HepG2 (cell line): ENCODE measurements around the gene NDRG3. TPM values are rescaled to one million over a fixed set of nuclear protein-coding genes. Genes with fewer than 3 reads are reported as not detected.

ENCODE experiments used
- FOXK2 ChIP-seq: fragments of 450-650 bp; IDR thresholded peaks from 2 replicates; pipeline ENCODE4 v1.6.1; 2016
- GFI1 ChIP-seq: sonication (generic); formaldehyde crosslinking; IDR thresholded peaks from 2 replicates; pipeline ENCODE4 v1.5.0; 2020; ENCODE audit warnings: missing genetic modification reagents, mild to moderate bottlenecking, borderline replicate concordance
- GLI4 ChIP-seq: sonication (generic); formaldehyde crosslinking; IDR thresholded peaks from 2 replicates; pipeline ENCODE4 v1.5.1; 2020; ENCODE audit warnings: missing genetic modification reagents, mild to moderate bottlenecking, moderate library complexity, borderline replicate concordance
- HDAC1 ChIP-seq: sonication (generic); formaldehyde crosslinking; IDR thresholded peaks from 2 replicates; pipeline ENCODE4 v1.5.1; 2020; ENCODE audit warnings: mild to moderate bottlenecking, missing genetic modification reagents
- HMGA1 ChIP-seq: sonication (generic); formaldehyde crosslinking; conservative IDR thresholded peaks from 2 replicates; pipeline ENCODE4 v1.4.0; 2020; ENCODE audit warnings: missing genetic modification reagents
- ZBTB42 ChIP-seq: sonication (generic); formaldehyde crosslinking; IDR thresholded peaks from 2 replicates; pipeline ENCODE4 v1.5.0; 2020; ENCODE audit warnings: mild to moderate bottlenecking, missing genetic modification reagents
- ZKSCAN5 ChIP-seq: sonication (generic); formaldehyde crosslinking; IDR thresholded peaks from 2 replicates; pipeline ENCODE4 v1.5.1; 2020; ENCODE audit warnings: mild to moderate bottlenecking, missing genetic modification reagents
- ZNF264 ChIP-seq: sonication (generic); formaldehyde crosslinking; IDR thresholded peaks from 2 replicates; pipeline ENCODE4 v1.4.0; 2020; ENCODE audit warnings: missing genetic modification reagents
- polyA plus RNA-seq, 8 experiments: library from polyadenylated mRNA; depleted of rRNA in 3 of 8; stranded (reverse) in 7 of 8; unstranded in 1 of 8; fragments of >200 nt; fragmentation: Illumina TruSeq in 4 of 8; extraction: Trizol in 4 of 8; gene quantifications; 2 replicates each; pipeline versions ENCODE4 v1.2.1 to v1.2.3, GENCODE V29; 2011 to 2016; ENCODE audit warnings: low read depth in 4 of 8, missing spikeins in 1 of 8, mixed read lengths in 1 of 8; ENCODE audit not compliant: insufficient read depth in 1 of 8
- total RNA-seq, 5 experiments: library from RNA; depleted of rRNA; stranded (reverse); fragments of >200 nt; fragmentation: Illumina TruSeq; extraction: Trizol; gene quantifications; 2 replicates each; pipeline ENCODE4 v1.2.3, GENCODE V29; 2016; ENCODE audit warnings: low read depth in 1 of 5
- TF ChIP-seq, protein P1 (sequence below): sonication (generic); formaldehyde crosslinking; IDR thresholded peaks from 2 replicates; pipeline ENCODE4 v1.5.1; 2020; ENCODE audit warnings: missing genetic modification reagents, mild to moderate bottlenecking, borderline replicate concordance
- TF ChIP-seq, protein P2 (sequence below): sonication (generic); formaldehyde crosslinking; IDR thresholded peaks from 2 replicates; pipeline ENCODE4 v1.8.1; 2022; ENCODE audit warnings: mild to moderate bottlenecking, missing genetic modification reagents
- TF ChIP-seq, protein P3 (sequence below): sonication (generic); formaldehyde crosslinking; IDR thresholded peaks from 2 replicates; pipeline ENCODE4 v1.4.0; 2020; ENCODE audit warnings: missing genetic modification reagents
- TF ChIP-seq, protein P4 (sequence below): sonication (generic); formaldehyde crosslinking; IDR thresholded peaks from 2 replicates; pipeline ENCODE4 v1.4.0; 2020; ENCODE audit warnings: missing genetic modification reagents
- TF ChIP-seq, protein P5 (sequence below): conservative IDR thresholded peaks from 2 replicates; pipeline ENCODE4 v1.6.1; 2018; ENCODE audit warnings: missing genetic modification reagents
- TF ChIP-seq, protein P6 (sequence below): sonication (generic); formaldehyde crosslinking; IDR thresholded peaks from 2 replicates; pipeline ENCODE4 v1.4.0; 2020; ENCODE audit warnings: mild to moderate bottlenecking, missing genetic modification reagents

Gene NDRG3
- total and polyA plus RNA-seq, 2 of the 13 experiments (the other 11 are each of a cell fraction or from before 2014, with no cell fraction given), result 36.0 to 40.5 TPM

DNA sequence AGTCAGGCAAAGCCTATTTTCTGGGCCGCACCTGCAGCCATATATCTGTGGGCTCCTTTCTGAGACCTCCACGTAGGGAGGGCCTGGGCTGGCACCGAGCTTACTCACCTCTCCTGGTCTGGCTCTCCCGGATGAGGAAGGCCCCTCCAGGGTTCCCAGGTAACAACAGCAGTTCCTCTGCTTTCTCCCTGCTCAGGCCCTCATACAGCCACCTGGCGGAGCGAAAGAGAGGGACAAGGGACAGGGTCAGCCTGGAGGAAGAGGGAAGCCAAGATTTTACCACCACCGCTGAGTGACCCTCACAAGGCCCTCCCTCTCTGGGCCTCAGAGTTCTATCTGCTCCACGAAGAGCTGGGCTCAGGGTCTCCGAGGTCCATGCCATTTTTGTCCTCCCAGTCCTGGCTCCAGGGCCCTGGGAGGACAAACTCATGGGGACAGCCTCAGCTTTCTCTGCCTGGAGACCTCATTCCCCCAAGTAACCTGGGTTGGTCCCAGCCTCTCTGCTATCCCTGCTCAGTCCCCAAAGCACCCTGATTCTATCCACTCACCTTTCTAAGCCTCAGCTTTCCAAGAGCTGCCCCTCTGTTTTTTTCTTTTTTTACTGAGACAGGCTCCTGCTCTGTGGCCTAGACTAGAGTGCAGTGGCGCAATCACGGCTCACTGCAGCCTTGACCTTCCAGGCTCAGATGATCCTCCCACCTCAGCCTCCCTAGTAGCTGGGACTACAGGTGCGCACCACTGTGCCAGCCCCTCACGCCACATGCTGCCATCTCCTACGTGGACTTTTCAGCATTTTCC is 113.2 kb downstream of the NDRG3 start (continued):
- TF ChIP-seq, protein P1, sequence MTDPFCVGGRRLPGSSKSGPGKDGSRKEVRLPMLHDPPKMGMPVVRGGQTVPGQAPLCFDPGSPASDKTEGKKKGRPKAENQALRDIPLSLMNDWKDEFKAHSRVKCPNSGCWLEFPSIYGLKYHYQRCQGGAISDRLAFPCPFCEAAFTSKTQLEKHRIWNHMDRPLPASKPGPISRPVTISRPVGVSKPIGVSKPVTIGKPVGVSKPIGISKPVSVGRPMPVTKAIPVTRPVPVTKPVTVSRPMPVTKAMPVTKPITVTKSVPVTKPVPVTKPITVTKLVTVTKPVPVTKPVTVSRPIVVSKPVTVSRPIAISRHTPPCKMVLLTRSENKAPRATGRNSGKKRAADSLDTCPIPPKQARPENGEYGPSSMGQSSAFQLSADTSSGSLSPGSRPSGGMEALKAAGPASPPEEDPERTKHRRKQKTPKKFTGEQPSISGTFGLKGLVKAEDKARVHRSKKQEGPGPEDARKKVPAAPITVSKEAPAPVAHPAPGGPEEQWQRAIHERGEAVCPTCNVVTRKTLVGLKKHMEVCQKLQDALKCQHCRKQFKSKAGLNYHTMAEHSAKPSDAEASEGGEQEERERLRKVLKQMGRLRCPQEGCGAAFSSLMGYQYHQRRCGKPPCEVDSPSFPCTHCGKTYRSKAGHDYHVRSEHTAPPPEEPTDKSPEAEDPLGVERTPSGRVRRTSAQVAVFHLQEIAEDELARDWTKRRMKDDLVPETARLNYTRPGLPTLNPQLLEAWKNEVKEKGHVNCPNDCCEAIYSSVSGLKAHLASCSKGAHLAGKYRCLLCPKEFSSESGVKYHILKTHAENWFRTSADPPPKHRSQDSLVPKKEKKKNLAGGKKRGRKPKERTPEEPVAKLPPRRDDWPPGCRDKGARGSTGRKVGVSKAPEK, result no peak
- TF ChIP-seq HMGA1 (CRISPR knock-in tag) (no peak), ZBTB42 (CRISPR knock-in tag) (0 out of 2 replicates have a peak, but pooled peaks have one; percentile 24), ZKSCAN5 (CRISPR knock-in tag) (no peak), HDAC1 (CRISPR knock-in tag) (peak; percentile 62), GLI4 (CRISPR knock-in tag) (peak; percentile 33; the same call in 1 of the 2 replicates), GFI1 (CRISPR knock-in tag) (peak; percentile 89), FOXK2 (0 out of 2 replicates have a peak, but pooled peaks have one; percentile 19), ZNF264 (CRISPR knock-in tag) (no peak)
- TF ChIP-seq, protein P2, sequence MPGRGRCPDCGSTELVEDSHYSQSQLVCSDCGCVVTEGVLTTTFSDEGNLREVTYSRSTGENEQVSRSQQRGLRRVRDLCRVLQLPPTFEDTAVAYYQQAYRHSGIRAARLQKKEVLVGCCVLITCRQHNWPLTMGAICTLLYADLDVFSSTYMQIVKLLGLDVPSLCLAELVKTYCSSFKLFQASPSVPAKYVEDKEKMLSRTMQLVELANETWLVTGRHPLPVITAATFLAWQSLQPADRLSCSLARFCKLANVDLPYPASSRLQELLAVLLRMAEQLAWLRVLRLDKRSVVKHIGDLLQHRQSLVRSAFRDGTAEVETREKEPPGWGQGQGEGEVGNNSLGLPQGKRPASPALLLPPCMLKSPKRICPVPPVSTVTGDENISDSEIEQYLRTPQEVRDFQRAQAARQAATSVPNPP, result no peak
- TF ChIP-seq, protein P3, sequence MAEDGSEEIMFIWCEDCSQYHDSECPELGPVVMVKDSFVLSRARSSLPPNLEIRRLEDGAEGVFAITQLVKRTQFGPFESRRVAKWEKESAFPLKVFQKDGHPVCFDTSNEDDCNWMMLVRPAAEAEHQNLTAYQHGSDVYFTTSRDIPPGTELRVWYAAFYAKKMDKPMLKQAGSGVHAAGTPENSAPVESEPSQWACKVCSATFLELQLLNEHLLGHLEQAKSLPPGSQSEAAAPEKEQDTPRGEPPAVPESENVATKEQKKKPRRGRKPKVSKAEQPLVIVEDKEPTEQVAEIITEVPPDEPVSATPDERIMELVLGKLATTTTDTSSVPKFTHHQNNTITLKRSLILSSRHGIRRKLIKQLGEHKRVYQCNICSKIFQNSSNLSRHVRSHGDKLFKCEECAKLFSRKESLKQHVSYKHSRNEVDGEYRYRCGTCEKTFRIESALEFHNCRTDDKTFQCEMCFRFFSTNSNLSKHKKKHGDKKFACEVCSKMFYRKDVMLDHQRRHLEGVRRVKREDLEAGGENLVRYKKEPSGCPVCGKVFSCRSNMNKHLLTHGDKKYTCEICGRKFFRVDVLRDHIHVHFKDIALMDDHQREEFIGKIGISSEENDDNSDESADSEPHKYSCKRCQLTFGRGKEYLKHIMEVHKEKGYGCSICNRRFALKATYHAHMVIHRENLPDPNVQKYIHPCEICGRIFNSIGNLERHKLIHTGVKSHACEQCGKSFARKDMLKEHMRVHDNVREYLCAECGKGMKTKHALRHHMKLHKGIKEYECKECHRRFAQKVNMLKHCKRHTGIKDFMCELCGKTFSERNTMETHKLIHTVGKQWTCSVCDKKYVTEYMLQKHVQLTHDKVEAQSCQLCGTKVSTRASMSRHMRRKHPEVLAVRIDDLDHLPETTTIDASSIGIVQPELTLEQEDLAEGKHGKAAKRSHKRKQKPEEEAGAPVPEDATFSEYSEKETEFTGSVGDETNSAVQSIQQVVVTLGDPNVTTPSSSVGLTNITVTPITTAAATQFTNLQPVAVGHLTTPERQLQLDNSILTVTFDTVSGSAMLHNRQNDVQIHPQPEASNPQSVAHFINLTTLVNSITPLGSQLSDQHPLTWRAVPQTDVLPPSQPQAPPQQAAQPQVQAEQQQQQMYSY, result no peak
- TF ChIP-seq, protein P4, sequence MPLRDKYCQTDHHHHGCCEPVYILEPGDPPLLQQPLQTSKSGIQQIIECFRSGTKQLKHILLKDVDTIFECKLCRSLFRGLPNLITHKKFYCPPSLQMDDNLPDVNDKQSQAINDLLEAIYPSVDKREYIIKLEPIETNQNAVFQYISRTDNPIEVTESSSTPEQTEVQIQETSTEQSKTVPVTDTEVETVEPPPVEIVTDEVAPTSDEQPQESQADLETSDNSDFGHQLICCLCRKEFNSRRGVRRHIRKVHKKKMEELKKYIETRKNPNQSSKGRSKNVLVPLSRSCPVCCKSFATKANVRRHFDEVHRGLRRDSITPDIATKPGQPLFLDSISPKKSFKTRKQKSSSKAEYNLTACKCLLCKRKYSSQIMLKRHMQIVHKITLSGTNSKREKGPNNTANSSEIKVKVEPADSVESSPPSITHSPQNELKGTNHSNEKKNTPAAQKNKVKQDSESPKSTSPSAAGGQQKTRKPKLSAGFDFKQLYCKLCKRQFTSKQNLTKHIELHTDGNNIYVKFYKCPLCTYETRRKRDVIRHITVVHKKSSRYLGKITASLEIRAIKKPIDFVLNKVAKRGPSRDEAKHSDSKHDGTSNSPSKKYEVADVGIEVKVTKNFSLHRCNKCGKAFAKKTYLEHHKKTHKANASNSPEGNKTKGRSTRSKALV (CRISPR knock-in tag), result no peak
- TF ChIP-seq, protein P5, sequence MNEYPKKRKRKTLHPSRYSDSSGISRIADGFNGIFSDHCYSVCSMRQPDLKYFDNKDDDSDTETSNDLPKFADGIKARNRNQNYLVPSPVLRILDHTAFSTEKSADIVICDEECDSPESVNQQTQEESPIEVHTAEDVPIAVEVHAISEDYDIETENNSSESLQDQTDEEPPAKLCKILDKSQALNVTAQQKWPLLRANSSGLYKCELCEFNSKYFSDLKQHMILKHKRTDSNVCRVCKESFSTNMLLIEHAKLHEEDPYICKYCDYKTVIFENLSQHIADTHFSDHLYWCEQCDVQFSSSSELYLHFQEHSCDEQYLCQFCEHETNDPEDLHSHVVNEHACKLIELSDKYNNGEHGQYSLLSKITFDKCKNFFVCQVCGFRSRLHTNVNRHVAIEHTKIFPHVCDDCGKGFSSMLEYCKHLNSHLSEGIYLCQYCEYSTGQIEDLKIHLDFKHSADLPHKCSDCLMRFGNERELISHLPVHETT, result no peak; the same call in 1 of the 2 replicates
- TF ChIP-seq, protein P6, sequence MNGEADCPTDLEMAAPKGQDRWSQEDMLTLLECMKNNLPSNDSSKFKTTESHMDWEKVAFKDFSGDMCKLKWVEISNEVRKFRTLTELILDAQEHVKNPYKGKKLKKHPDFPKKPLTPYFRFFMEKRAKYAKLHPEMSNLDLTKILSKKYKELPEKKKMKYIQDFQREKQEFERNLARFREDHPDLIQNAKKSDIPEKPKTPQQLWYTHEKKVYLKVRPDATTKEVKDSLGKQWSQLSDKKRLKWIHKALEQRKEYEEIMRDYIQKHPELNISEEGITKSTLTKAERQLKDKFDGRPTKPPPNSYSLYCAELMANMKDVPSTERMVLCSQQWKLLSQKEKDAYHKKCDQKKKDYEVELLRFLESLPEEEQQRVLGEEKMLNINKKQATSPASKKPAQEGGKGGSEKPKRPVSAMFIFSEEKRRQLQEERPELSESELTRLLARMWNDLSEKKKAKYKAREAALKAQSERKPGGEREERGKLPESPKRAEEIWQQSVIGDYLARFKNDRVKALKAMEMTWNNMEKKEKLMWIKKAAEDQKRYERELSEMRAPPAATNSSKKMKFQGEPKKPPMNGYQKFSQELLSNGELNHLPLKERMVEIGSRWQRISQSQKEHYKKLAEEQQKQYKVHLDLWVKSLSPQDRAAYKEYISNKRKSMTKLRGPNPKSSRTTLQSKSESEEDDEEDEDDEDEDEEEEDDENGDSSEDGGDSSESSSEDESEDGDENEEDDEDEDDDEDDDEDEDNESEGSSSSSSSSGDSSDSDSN (CRISPR knock-in tag), result peak; percentile 69
